Left ventricle myocardium superior (tissue), 1 donor: Measurements from ENCODE around the gene ORAI2. TPM values are rescaled to one million over a fixed set of nuclear protein-coding genes. Genes with fewer than 3 reads are reported as not detected.
"Not testable (repeated sequence)": the region's sequence is repeated elsewhere in the genome, so short reads cannot be mapped to it uniquely, and the experiment has no call there.

ENCODE experiments used
- ATAC-seq: fragments of 200-7000 bp; cut with Tn5 transposase; one replicate; pipeline ENCODE4 v1.9.1; 2020; ENCODE audit warnings: mild to moderate bottlenecking, moderate library complexity
- DNase-seq: peaks from one replicate; pipeline ENCODE4 v3.0.0-alpha.2; 2020
- intact Hi-C: fragments of 100-400 bp; cut with micrococcal nuclease; formaldehyde crosslinking; loops from one replicate; pipeline ENCODE4 v1.11.0; 2022
- total RNA-seq: library from RNA; stranded (reverse); fragmentation: NEBNext Ultra II Directional; extraction: Animal tissue kit (Norgen Biotek cat#: 25700); gene quantifications from one replicate; pipeline ENCODE4 v1.2.1, GENCODE V29; 2021
- donor health status: DM: no; HTN: yes; CAD: no; lungs with severe emphysema.

ORAI2 gene
- total RNA-seq, 1 donor from 2014 or later = 3.1 TPM

DNA sequence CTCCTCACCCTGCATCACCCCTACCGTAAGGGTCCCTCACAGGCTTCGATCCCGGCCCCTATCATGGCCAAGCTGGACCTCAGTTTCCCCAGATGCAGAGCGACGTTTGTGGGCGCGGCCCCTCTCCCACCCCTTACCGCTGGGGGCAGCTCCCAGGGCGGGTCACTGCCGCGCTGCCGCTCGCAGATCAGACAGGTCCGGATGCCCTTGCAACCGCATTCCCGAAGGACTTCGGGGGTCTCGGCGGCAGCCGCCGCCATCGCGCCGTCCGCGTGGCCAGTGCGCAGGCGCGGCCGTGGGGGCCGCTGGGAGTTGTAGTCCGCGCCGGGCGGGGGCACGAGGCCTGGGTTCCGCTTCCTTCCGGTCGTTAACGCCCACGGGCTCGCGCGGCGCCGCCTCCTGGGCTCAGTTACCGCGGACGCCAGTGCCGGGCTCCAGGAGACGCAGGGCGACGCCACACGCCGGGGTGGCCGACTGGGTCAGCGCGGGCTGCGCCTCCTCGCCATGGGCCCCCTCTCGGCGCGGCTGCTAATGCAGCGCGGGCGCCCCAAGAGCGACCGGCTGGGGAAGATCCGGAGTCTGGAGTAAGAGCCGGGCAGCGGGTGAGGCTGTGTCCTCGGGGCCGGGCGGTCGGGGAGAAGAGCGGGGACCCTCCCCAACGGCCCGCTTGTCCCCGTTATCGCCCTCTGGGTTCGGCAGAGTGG lies 31.4 kb downstream of the ORAI2 start, which contains the start of the genes ALKBH4 and LRWD1:
Gene ALKBH4, minus strand, starts transcription at position 287 of the 704 bp plus-strand sequence. Its CDS starts 27 bp downstream, at position 260.
Gene LRWD1, plus strand, starts transcription at position 408 of the 704 bp plus-strand sequence. Its CDS starts 97 bp downstream, at position 505.
- intact Hi-C loops = no loop called here
- DNase-seq = peak; percentile 98
- peak; percentile 97 for ATAC-seq

DNA sequence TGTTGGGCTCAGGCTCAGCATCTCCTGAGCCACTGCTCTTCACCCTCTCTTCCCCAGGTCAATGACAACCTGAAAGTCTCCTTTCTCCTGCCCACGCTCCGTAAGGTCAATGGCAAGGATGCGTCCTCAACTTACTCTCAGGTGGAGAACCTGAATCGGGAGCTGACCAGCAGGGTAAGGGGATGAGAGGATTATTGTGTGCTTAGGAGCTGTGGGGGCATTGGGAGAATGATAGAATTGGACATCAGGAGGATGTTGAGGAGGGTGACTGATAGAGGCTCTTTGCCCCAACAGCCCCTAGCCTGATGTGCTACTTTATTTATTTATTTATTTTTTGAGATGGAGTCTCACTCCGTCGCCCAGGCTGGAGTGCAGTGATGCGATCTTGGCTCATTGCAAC lies 32.7 kb downstream of the ORAI2 start:
- intact Hi-C loops = no loop called here
- DNase-seq (no peak), ATAC-seq (no peak)

DNA sequence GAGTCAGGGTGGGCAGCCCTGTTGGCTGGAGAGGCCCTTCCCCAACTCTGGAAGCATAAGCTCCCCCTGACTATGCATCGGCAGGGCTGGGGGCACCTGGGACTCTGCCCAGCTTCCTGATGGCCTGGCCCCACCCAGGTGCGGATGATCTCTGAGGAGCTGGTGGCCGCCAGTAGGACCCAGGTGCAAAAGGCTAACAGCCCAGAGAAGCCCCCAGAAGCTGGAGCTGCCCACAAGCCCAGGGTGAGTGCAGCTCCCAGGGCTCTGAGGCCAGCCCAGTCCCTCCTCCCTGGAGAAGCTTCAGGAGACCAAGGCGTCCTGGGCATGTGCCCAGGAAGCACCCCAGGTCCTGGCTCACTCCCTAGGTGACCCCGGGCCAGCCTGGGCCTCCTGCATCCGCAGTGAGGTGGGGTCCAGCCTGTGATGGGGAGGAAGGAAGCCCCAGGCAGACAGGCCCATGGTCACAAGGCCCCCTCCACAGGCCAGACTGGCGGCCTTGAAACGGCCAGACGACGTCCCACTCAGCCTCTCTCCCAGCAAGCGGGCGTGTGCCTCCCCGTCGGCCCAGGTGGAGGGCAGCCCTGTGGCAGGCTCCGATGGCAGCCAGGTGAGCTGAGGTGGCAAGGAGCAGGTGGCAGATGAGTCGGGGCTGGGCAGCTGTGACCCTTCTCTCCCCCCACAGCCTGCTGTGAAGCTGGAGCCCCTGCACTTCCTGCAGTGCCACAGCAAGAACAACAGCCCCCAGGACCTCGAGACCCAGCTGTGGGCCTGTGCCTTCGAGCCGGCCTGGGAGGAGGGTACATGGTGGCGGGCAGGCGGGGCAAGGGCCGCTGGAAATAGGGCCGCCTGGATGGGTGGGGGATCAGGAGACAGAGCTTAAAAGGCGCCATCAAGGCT lies 34.5 kb downstream of the ORAI2 start:
- DNase-seq (peak; percentile 26), ATAC-seq (no peak)
- intact Hi-C loops = no loop called here

DNA sequence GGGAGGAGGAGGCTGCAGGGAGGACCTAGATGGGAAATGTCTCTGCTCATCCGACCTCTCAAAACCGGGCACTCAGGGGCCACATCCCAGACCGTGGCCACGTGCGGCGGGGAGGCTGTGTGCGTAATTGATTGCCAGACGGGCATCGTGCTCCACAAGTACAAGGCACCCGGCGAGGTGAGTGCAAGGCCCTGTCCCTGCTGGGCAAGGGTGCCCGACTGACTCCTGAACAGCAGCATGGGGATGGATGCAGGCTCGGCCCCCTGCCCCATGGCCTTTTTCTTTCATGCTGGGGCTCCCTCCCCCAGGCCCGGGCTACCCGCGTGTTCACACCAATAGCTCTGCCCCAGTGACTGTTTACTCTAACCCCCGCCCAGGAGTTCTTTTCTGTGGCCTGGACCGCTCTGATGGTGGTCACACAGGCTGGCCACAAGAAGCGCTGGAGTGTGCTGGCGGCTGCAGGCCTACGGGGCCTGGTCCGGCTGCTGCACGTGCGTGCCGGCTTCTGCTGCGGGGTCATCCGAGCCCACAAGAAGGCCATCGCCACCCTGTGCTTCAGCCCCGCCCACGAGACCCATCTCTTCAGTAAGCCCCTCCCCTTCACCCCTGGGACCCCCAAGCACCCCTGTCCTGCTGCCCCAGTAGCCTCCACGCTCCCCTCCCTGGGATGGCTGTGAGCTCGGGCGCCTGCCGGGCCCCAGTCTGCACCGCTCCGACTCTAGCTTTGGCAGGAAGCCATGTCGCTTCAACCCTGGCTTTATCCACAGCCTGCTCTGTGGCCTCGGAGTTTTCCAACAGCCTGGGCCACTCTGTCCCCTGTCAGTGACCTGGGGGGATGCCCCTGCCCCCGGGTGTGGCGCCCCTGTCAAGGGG lies 35.3 kb downstream of the ORAI2 start:
- ATAC-seq = no peak
- DNase-seq = peak; percentile 26
- intact Hi-C loops = no loop called here

DNA sequence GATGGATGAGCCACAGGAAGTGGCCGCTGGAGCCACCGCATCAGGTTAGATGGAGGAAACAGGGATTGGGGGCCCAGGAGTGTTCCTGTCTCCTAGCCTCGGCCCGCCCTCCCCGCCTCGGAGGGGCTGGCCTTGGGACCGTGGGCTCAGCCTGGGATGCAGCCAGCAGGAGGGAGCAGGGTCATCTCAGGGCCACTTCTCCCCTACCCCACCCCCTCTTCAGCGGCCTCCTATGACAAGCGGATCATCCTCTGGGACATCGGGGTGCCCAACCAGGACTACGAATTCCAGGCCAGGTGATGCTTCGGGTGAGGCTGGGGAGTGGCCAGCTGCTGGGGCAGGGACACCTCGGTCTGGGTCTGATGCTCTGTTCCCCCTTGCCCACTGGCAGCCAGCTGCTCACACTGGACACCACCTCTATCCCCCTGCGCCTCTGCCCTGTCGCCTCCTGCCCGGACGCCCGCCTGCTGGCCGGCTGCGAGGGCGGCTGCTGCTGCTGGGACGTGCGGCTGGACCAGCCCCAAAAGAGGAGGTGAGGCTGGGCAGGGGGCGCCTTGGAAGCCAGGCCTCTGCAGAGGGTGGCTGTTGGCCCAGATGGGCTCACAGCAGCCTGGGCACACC lies 36.1 kb downstream of the ORAI2 start:
- intact Hi-C loops = no loop called here
- ATAC-seq (no peak), DNase-seq (no peak)

DNA sequence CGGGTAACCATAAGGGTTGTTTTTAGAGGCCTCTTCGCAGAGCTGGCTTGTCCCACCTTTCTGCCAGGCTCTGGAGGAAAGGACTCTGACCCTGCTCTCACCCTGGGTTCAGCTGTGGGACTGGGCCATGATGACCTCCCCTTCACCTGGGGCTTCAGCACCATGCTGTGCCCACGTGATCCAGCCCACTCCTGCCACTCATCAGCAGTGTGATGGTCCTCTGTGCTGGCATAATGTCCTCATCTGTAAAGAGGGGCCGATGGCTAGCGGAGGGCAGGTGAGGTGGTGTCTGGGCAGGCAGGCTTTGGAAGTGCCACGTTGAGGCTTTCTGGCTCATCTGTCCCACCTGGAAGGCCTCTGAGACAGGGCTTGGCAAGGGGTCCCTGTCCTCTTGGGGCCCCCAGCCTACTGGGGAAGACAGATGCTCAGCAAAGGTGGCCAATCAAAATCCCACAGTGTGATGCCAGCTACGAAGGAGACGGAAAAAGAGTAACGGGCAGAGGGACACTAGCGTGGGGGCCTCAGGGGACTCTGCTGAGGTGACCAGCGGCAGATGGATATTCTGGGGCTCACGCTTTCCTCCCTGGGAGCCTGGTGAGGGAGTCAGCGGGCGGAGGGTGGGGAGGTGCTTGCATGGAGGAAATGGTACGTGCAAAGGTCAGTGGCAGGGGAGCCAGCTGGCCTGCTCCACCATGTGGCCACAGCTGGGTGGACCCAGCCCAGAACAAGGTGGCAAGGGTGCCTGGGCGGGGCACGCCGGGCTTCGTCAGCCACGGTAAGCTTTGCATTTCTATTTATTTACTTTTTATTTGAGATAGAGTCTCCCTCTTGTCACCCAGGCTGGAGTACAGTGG lies 36.8 kb downstream of the ORAI2 start:
- DNase-seq (peak; percentile 31), ATAC-seq (no peak)
- intact Hi-C loops = no loop called here

DNA sequence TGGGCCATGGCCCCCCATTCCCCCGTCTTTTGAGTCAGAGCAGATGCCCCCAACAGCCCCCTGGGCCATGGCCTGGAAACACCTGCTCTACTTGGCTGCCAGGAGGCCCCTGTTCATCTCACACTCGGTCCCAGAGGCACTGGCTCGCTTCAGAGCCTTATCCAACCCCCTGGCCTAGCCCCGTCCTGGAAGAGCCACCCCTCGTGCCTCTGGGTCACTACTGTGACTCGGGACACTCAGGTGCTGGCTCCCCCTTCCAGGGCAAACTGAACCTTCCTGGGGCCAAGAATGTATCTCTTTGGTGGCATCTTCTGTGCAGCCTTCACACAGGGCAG lies 38.4 kb downstream of the ORAI2 start:
- intact Hi-C loops = no loop called here
- DNase-seq = peak; percentile 14
- no peak for ATAC-seq

DNA sequence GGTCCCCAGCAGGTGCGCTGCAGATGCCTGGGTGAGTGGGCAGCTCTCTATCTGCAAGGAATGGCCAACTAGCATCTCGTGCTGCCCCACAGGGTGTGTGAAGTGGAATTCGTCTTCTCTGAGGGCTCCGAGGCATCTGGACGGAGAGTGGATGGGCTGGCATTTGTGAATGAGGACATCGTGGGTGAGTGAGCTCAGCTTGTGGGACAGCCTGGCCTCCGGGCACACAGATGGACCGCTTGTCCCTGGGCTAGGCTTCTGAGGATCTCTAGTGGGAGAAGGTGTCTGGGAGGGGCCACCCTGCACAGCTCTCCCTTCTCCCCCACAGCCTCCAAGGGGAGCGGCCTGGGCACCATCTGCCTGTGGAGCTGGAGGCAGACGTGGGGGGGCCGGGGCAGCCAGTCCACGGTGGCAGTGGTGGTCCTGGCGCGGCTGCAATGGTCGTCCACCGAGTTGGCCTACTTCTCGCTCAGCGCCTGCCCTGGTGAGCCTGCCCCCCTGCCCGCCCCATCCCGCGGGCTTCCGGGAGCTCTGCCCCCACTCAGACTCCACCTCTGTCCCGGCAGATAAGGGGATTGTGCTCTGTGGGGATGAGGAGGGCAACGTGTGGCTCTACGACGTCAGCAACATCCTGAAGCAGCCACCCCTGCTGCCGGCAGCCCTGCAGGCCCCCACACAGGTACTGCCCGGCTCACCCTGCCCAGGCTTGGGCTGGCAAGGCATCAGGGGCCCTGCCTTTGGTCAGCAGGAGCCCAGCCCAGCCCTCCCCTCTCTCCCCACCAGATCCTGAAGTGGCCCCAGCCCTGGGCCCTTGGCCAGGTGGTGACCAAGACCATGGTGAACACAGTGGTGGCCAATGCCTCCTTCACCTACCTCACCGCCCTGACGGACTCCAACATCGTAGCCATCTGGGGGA lies 39.0 kb downstream of the ORAI2 start:
- no peak for ATAC-seq
- DNase-seq = peak; percentile 31
- intact Hi-C loops = no loop called here

DNA sequence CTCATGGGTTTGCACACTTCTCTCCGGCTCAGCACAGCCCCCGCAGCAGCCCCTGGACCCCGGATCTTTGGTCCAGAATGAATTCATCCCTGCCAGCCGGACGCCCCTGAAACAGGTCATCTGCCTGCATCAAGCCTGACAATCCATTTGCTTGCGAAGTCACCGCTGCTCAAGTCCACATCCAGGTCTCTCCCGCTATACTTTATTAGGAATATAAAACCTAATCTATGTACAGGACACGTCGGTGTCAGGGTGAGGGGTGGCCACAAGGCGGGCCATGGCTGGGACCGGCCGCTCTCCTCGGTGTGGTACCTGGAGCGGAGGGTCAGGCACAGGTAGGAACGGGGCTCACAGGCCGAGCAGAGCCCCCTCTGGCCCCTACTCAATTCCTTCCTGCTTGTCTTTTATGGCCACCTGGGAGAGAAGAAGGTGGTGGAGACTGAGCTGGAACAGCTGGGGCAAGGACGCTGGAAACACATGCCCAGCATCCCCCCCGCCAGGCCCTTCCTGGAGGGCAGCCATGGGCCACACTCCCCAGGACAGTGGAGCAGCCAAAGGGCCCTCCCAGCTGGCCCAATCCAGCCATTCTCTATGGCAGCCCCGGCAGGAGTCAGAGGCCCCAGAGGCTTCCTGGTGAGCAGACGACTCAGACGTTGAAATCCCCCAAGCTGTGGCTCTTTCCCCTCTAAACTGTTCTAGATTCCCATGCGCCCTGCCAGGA lies 40.1 kb downstream of the ORAI2 start:
- DNase-seq (peak; percentile 25), ATAC-seq (no peak)
- intact Hi-C loops = no loop called here

DNA sequence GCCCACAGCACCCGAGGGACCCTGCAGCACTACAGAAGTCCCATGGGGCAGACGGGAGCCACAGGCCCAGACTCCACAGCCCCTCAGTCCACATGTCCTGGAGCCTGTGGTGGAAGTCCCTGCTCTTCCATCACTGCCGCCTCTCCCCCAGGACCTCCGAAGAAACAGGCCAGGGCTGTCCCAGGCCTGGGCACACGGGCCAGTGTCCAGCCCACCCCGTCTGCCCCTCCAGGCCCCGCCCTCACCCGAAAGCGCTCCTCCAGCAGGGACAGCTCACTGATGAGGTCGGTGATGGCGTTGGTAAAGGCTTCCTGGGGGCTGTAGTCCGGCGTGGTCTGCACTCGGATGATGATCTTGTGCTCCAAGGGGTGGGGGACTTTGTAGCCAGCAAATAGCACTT lies 40.7 kb downstream of the ORAI2 start:
- intact Hi-C loops, ATAC-seq: not testable (repeated sequence)
- peak; percentile 8 for DNase-seq

DNA sequence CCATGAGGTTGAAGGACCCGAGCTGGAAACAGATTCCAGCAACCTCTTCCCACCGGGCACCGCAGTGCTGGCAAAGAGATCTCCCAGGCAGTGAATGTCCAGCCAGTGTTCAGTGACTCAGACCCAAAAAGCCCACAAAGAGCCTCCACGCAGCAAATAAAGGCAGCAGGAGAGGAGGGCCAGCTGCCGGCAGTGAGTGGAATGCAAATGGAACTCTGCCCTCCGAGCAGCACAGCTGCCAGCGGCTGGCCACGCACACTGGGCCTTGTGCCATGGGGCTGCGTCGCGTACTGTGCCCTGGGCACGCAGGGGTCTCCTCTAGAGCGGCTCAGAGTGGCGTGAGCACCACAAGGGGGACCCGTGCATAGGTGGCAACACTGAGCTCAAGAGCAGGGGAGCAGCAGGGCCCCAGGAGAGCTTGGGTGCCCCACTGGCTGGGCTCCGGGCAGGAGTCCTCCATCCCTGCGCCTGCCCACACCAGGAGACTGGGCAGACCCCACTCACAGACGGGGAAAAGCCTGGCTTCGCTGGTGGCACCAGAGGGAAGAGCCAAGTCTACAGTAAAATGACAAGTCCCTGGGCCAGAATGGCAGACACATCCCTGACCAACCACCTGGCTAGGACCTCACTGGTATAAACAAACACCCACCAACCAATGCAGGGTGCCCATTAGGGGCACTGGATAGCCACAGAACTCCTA lies 41.5 kb downstream of the ORAI2 start:
- ATAC-seq, intact Hi-C loops: not testable (repeated sequence)
- peak; percentile 11 for DNase-seq

DNA sequence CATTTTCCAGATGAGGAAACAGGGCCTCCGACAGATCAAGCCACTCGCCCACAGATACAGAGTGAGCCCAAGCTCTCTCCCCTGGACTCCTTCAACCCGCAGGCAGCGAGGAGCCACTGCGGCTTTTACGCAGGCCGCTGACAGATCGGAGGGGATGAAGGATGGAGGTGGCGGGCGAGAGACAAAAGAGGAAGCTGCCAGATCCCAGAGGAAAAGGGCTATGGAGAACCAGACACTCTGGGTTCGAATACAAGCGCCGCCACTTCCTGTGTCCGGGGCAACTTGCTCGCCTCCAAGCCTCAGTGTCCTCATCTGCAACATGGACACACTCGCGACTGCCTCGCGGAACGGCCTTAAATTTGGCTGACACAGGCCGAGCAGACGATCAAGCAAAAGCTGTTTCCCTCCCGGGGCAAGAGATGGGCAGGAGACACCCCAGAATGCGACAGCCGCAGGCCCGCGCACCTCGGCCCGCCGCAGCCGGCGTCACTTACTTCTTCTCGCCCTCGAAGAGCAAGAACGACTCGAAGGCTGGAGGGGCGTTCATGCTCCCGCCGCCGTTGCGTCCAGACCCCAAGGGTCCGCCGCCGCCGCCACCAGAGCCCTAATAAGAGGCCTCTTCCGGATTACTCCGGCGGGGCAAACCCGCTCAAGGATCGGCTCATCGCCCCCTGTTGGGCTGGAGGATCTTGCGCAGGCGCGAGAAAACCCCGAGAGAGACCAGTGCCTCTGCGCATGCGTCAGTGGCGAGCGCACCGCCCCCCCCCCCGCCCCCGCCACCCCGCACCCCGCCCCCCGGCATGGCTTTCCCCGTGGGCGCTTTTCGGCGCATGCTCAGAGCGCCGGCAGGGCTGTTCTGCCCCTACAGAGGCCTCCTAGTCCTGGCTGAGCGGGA lies 45.2 kb downstream of the ORAI2 start, which contains the start of gene POLR2J:
Gene POLR2J, minus strand, starts transcription at position 609 of the 895 bp plus-strand sequence. Its CDS starts 62 bp downstream, at position 547.
- peak; percentile 94 for ATAC-seq
- DNase-seq = peak; percentile 96
- intact Hi-C loops = not testable (repeated sequence)

DNA sequence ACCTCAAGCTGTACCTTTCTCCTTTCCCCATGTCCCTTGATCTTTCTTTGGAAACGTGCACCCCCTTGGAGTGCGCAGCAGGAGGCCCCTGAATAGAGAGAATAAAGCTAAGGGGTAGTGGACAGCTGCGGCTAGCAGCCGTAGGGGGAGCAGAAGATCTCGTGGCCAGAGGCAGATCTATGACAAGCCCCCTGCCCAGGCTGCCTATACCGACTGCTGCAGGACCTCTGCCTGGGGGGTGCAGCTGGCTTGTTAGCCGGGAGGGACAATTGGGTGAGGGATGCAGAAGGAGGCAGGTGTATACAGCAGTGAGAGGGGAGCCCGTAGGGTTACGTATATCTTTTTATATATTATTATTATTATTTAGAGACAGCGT lies 45.8 kb downstream of the ORAI2 start:
- intact Hi-C loops = not testable (repeated sequence)

DNA sequence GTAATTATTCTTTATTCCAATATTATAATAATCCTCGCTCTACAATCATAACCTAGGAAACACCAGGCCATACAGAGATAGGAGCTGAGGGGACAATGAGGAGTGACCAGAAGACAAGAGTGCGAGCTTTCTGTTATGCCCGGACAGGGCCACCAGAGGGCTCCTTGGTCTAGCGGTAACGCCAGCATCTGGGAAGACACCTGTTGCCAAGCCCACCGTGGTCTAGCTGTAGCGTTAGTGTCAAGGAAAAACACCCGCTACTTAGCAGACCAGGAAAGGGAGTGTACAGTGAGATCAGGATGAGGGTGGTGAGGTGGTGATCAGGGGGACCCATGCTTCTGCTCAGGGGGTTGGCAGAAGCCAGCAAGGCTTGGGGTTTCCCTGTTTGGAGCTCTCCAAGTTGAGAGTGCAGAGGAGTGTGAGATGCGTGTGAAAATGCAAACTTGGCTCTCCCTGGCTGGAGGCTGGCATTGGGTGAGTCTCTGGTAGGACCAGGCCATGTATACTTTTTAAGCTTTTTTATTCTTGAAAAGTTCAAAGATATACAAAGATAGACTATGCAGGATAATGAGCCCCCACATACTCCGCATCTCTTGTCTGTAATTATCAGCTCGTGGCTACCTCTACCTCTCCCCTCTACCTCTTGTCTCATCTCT lies 46.7 kb downstream of the ORAI2 start:
- intact Hi-C loops = not testable (repeated sequence)
- DNase-seq (peak; percentile 53), ATAC-seq (peak; percentile 22)

More for the DNA sequence above, 45.8 kb downstream of the ORAI2 start:
- DNase-seq = not testable (repeated sequence)
- ATAC-seq = peak; percentile 34
